Activated CD8-positive, alpha-beta memory T cell treated with anti-CD3 and anti-CD28 coated beads, Interleukin-2, amount 50 U/mL, for 24 hours (primary cell): ENCODE data around the gene TANC1.
"Not testable (repeated sequence)": the region's sequence is repeated elsewhere in the genome, so short reads cannot be mapped to it uniquely, and the experiment has no call there.

Experiments
- DNase-seq: peaks from one replicate; pipeline ENCODE4 v3.0.0-alpha.2; 2020; ENCODE audit errors: extremely low read depth

TANC1 gene

GRCh38 chr2:159029936-159030335, 61.5 kb downstream of the TANC1 start:
- no peak for DNase-seq

- DNase-seq = no peak
Measured at GRCh38 chr2:159030674-159031380, 62.4 kb downstream of the TANC1 start.

- no peak for DNase-seq
Measured at GRCh38 chr2:159032146-159032545, 63.7 kb downstream of the TANC1 start.

DNA sequence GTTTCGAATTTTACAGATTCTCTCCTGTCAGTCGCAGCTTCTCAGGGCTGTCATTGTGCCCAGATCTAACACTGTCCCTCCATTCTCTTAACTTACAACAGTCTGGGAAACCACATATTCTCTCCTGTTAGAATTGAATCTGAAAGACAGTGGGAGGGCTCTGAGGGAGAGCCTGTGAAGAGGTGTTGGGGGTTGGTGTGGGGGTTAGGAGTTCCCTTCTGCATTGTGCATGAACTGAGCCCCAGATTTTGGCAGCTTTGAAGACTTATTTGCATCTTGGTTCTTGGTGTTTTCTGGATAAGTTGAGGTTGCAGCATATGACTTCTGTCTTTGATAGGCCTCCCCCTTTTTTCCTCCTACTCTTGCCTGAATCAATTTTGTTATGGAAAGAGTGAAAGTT, 64.1 kb downstream of the TANC1 start:
- DNase-seq = no peak

GRCh38 chr2:159034713-159035112, 66.3 kb downstream of the TANC1 start:
- no peak for DNase-seq

- DNase-seq = no peak
Measured at GRCh38 chr2:159035790-159036411, 67.5 kb downstream of the TANC1 start.

DNA sequence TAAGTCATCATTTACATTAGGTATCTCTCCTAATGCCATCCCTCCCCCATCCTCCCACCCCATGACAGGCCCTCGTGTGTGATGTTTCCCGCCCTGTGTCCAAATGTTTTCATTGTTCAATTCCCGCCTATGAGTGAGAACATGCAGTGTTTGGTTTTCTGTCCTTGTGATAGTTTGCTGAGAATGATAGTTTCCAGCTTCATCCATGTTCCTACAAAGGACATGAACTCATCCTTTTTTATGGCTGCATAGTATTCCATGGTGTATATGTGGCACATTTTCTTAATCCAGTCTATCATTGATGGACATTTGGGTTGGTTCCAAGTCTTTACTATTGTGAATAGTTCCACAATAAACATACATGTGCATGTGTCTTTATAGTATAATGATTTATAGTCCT, 68.0 kb downstream of the TANC1 start:
- not testable (repeated sequence) for DNase-seq

DNA sequence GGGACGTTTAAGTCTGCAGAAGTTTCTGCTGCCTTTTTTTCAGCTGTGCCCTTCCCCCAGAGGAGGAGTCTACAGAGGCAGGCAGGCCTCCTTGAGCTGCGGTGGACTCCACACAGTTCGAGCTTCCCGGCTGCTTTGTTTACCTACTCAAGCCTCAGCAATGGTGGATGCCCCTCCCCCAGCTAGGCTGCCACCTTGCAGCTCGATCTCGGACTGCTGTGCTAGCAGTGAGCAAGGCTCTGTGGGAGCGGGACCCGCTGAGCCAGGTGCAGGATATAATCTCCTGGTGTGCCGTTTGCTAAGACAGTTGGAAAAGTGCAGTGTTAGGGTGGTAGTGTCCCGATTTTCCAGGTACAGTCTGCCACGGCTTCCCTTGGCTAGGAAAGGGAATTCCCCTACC, 72.9 kb downstream of the TANC1 start:
- DNase-seq = not testable (repeated sequence)

DNA sequence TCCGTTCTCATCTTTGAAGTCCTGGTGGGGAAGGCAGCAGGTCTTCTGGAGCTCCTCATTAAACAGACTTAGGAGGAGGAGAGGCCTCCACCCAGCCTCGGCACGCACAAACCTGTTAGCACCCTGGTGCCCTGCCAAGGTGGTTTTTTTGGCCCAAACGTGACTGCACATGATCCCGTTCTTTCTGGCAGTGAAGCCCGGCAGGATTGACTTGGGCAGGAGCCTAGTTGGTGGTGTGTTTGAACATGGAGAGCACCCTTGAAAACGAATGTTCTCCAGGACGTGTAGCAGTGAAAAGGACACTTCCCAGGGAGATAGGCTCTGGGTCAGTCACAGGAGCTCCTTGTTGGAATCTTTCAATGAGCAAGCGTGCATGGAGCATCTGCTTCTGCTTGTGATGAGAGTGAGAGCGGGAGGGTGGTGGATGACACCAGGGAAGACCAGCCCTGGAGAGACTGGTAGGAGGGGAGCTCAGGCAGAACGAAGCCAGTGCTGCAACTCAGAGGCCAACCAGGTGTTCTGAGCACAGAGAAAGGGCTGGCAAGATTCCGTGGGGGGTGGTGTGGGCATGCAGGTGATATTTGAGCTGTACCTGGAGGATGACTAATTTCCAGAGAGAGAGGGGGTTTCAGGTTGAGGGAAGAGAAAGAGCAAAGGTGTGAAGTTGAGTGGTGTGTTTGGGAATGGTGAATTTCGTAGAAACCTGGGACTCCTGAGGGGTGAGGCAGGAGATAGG, 73.8 kb downstream of the TANC1 start:
- no peak for DNase-seq

DNA sequence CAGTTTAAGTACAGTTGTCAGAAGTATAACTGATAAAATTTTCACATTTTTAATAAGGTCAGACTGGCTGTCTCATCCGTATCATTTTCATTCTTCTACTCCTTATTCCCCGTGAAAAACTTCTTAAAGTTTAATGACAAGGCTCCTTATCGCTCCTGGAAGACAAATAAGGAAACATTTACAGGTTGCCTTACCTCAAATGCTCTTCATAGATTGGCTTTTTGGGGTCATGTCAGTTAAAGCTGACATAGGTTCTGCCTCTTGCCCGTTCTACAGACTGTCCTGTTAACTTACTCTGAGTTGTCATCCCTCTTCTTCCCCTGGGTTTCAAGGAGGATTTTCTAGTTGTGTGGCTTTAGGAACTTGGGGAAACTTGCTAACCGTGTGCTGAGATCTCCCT, 75.3 kb downstream of the TANC1 start:
- no peak for DNase-seq

GRCh38 chr2:159044804-159045286, 76.4 kb downstream of the TANC1 start:
- no peak for DNase-seq

GRCh38 chr2:159045545-159046454, 77.4 kb downstream of the TANC1 start:
- DNase-seq = no peak

GRCh38 chr2:159046966-159047365, 78.5 kb downstream of the TANC1 start:
- no peak for DNase-seq

- DNase-seq = no peak
Measured at GRCh38 chr2:159050426-159050825, 82.0 kb downstream of the TANC1 start.

DNA sequence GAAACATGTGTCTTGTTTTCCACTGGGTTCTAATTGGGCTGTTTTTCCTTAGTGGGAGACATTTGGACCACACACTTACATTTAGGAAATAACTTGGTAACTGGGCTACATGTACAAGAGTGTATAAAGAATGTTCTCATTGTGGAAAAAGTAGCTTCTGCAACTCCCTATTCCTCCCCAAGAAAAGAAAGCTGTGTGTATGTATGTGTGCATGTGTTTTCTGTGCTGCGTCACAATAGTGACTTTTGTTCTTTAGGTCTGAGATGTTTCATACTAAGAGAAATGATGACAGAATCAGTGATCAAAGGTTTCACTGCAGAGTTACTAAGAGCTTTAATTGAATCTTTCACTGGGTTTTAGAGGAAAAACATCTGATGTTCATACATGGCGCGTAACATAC, 82.7 kb downstream of the TANC1 start:
- no peak for DNase-seq

DNA sequence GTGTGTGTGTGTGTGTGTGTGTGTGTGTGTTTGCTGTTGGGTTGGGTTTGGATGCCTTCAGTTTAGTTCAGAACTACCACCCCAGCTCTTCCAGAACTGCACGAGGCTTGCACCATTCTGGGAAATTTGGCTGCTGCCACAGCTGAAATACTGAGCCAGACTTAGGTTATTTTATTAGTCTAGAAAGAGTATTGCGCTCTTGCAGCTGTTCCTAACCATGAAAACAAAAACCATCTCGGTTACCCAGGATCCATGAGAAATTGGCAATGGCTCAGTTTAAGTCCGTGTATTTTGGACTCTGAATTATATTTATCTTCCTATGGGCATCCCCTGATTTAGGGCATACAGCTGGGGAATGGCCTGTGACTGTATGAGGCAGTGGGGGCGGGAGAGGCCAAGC, 83.2 kb downstream of the TANC1 start:
- DNase-seq = no peak

- no peak for DNase-seq
Measured at GRCh38 chr2:159052157-159052601, 83.7 kb downstream of the TANC1 start.

GRCh38 chr2:159053161-159054031, 85.0 kb downstream of the TANC1 start:
- DNase-seq = no peak

GRCh38 chr2:159054032-159054334, 85.5 kb downstream of the TANC1 start:
- DNase-seq = no peak

DNA sequence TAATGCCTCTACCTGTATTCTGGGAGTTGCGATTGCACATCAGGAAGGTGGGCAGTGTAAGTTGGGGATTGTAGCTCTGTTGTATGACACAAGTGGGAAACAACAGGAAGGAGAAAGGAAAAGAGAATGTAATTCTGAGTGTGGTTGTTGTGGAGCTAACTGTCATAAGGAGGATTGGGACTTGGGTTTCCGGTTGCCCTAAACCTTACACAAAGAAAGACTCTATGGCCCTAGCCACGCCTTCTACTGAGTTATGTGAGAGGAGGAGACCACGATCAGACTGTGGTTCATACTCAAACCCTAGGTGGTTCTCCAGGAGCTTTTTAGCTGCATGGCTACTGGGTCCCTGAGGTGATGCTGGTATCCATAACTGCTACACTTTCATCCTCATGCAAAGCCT, 86.5 kb downstream of the TANC1 start:
- no peak for DNase-seq

GRCh38 chr2:159060518-159060917, 92.1 kb downstream of the TANC1 start:
- DNase-seq = no peak
